IPS-20b (cell line): ENCODE data around the gene HBM.
"Not testable (repeated sequence)": the region's sequence is repeated elsewhere in the genome, so short reads cannot be mapped to it uniquely, and the experiment has no call there.

Experiments used
- H3K27ac ChIP-seq: one replicate; pipeline ENCODE4 v1.5.1; 2013; ENCODE audit warnings: low read length
- H3K27me3 ChIP-seq: 2 replicates; pipeline ENCODE4 v1.6.1; 2013; ENCODE audit warnings: mild to moderate bottlenecking, low read length, inconsistent platforms; ENCODE audit not compliant: insufficient read depth
- H3K36me3 ChIP-seq: 2 replicates; pipeline ENCODE4 v1.6.1; 2013; ENCODE audit warnings: low read depth, mild to moderate bottlenecking, inconsistent platforms, low read length, moderate library complexity; ENCODE audit not compliant: insufficient read depth
- H3K4me1 ChIP-seq: 2 replicates; pipeline ENCODE4 v1.6.1; 2013; ENCODE audit warnings: mild to moderate bottlenecking, control low read depth, inconsistent platforms, low read length, moderate library complexity; ENCODE audit not compliant: insufficient read depth
- H3K4me3 ChIP-seq: 2 replicates; pipeline ENCODE4 v1.5.1; 2013; ENCODE audit warnings: mild to moderate bottlenecking, low read length, inconsistent platforms
- H3K9ac ChIP-seq: 2 replicates; pipeline ENCODE4 v1.6.1; 2013; ENCODE audit warnings: low read depth, mild to moderate bottlenecking, inconsistent platforms, low read length, moderate library complexity
- H3K9me3 ChIP-seq: 2 replicates; pipeline ENCODE4 v1.6.1; 2013; ENCODE audit warnings: mild to moderate bottlenecking, low read depth, low read length, inconsistent platforms; ENCODE audit not compliant: insufficient read depth

Gene HBM

DNA sequence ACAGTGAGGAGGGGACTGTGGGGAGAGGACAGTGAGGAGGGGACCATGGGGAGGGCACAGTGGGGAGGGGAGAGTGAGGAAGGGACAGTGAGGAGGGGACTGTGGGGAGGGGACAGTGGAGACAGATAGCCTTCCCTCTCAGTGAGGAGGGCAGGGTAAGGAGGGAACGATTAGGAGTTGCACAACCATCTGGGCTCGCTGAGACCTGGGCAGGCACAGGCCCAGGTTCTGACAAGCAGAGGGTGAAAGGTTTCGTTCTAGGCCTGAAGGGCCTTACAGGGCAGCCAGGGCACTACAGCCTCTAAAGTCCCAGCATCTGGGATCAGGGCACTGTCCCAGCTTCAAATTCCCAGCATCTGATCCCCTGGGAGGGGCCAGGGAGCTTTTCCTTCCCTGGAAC lies 2.1 kb upstream of the HBM start:
- H3K9me3 ChIP-seq, H3K9ac ChIP-seq, H3K4me1 ChIP-seq, H3K27ac ChIP-seq, H3K36me3 ChIP-seq, H3K4me3 ChIP-seq: not testable (repeated sequence)
- peaks cover 71% of the 10 kb centered on the region for H3K27me3 ChIP-seq

DNA sequence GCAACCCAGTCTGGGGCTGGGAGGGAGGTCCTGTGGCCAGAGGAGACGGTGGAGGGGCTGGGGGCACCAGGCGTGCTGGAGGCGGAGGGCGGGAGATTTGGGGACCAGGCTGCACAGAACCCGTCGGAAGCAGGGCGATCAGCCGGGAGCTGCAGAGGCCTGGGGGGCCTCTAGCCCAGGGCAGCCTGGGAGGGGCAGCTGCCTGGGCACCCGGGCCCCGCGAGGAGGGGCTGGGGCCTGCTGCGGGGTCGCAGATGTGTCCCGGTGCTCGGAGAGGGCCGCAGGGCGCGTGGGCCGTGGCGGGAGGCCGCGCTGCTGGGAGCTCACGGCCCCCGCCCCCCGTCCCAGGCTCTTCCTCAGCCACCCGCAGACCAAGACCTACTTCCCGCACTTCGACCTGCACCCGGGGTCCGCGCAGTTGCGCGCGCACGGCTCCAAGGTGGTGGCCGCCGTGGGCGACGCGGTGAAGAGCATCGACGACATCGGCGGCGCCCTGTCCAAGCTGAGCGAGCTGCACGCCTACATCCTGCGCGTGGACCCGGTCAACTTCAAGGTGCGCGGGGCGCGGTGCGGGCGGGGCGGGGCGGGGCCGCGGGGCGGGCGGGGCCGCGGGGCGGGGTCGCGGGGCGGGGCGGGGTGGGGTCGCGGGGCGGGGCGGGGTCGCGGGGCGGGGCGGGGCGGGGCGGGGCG lies 1.5 kb upstream of the HBM start:
- peaks cover 72% of the 10 kb centered on the region for H3K27me3 ChIP-seq
- not testable (repeated sequence) for H3K9ac ChIP-seq, H3K36me3 ChIP-seq, H3K9me3 ChIP-seq, H3K27ac ChIP-seq, H3K4me3 ChIP-seq, H3K4me1 ChIP-seq

DNA sequence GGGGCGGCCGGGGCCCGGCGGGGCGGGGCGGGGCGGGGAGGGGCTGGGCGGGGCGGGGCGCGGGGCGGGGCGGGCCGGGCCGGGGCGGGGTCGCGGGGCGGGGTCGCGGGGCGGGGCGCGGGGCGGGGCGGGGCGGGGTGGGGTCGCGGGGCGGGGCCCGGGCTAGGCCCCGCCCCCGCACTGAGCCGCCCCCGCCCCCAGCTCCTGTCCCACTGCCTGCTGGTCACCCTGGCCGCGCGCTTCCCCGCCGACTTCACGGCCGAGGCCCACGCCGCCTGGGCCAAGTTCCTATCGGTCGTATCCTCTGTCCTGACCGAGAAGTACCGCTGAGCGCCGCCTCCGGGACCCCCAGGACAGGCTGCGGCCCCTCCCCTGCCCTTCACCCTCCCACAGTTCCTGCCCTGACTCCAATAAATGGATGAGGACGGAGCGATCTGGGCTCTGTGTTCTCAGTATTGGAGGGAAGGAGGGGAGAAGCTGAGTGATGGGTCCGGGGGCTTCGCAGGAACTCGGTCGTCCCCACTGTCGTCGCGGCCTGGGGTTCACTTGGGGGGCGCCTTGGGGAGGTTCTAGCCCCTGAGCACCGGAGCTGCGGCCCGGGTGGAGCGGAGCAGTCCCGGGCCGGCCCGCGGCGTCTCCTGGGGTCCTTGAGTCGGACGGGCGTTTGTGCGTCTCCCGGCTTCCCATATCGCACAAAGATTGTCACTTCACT lies 795 bp upstream of the HBM start:
- Histone ChIP-seq H3K27ac (no peak overlapping the region), H3K4me1 (peaks cover 8% of the 10 kb centered on the region; the same call in 1 of the 2 replicates), H3K27me3 (peaks cover 72% of the 10 kb centered on the region), H3K36me3 (no peaks in the 10 kb centered on the region), H3K4me3 (peak overlapping the region; percentile 60; the same call in 1 of the 2 replicates), H3K9me3 (no peaks in the 10 kb centered on the region), H3K9ac (no peak overlapping the region)

DNA sequence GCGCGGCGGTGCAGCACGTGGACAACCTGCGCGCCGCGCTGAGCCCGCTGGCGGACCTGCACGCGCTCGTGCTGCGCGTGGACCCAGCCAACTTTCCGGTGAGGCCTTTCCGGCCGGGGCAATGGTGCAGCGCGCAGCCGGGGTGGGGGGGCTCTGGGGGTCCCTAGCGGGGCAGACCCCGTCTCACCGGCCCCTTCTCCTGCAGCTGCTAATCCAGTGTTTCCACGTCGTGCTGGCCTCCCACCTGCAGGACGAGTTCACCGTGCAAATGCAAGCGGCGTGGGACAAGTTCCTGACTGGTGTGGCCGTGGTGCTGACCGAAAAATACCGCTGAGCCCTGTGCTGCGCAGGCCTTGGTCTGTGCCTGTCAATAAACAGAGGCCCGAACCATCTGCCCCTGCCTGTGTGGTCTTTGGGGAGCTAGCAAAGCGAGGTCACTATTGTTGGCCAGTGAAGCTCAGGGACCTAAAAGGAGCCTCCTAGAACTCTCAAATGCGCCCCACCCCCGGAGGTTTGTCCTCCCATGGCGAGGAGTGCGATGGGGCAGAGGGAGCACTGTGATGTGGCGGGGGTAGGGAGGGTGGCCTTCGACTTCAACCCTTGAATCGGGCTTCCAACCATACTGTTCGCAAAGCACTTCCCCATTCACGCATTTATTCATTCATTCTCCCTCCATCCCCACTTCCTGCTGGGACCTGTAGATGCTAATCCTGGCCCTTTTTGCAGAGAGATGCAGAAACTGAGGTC lies 770 bp downstream of the HBM start:
- Histone ChIP-seq H3K36me3 (no peaks in the 10 kb centered on the region), H3K9ac (no peak overlapping the region), H3K4me3 (peak overlapping the region; percentile 33; the same call in 1 of the 2 replicates), H3K27me3 (peaks cover 82% of the 10 kb centered on the region), H3K9me3 (no peaks in the 10 kb centered on the region), H3K27ac (no peak overlapping the region), H3K4me1 (peaks cover 8% of the 10 kb centered on the region; the same call in 1 of the 2 replicates)

DNA sequence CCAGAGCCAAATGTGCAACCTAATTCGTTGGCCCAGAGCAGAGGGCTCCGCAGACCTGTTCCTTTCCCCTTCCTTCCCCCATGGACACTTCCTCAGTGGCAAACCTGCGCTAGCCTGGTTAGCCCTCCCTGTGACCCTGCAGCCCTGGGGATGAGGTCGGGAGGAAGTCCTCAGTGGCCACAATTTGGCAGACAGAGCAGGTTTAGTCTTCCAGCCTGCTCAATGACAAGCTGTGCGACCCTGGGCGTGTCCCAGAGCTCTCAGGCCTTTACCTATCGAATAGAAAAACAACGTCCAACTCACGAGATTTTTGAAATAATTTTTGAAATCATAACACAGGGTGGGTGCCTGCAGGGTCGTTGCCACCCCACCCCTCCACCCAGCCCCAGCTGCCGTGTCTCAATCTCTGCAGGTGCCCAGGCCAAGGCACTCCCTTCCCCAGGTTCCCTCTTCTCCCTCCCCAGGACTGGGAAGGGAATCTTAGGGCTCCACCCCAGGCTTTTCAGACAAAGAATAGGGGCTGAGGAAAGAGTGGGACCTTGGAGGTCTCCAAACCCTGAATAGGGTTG lies 1.4 kb downstream of the HBM start:
- Histone ChIP-seq H3K9me3 (no peaks in the 10 kb centered on the region), H3K9ac (no peak overlapping the region), H3K4me1 (peaks cover 8% of the 10 kb centered on the region; the same call in 1 of the 2 replicates), H3K36me3 (no peaks in the 10 kb centered on the region), H3K27ac (no peak overlapping the region), H3K4me3 (peak overlapping the region; percentile 33; the same call in 1 of the 2 replicates), H3K27me3 (peaks cover 87% of the 10 kb centered on the region)

- peaks cover 81% of the 10 kb centered on the region for H3K27me3 ChIP-seq
Measured at GRCh38 chr16:168424-168823, 2.6 kb downstream of the HBM start.

DNA sequence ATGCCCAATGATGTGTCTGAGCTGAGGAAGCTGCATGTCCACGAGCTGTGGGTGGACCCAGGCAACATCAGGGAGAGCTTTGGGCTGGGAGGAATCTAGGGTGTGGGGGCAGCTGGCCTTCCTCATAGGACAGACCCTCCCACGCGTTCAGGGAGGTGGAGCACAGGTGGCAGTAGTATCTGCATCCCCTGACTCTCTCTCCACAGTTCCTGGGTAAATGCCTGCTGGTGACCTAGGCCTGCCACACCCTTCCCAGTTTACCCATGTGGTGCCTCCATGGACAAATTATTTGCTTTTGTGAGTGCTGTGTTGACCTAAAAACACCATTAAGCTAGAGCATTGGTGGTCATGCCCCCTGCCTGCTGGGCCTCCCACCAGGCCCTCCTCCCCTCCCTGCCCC lies 3.2 kb downstream of the HBM start:
- peaks cover 8% of the 10 kb centered on the region; the same call in 1 of the 2 replicates for H3K4me1 ChIP-seq
- H3K36me3 ChIP-seq, result no peaks in the 10 kb centered on the region
- no peaks in the 10 kb centered on the region for H3K9me3 ChIP-seq
- peaks cover 83% of the 10 kb centered on the region for H3K27me3 ChIP-seq
- H3K4me3 ChIP-seq, result no peak overlapping the region
- H3K27ac ChIP-seq, result no peak overlapping the region
- H3K9ac ChIP-seq, result no peak overlapping the region

More at GRCh38 chr16:168424-168823, 2.6 kb downstream of the HBM start:
- Histone ChIP-seq H3K4me1 (peaks cover 8% of the 10 kb centered on the region; the same call in 1 of the 2 replicates), H3K36me3 (no peaks in the 10 kb centered on the region), H3K9me3 (no peaks in the 10 kb centered on the region), H3K4me3 (no peak overlapping the region), H3K9ac (no peak overlapping the region), H3K27ac (no peak overlapping the region)

- H3K27ac ChIP-seq, H3K36me3 ChIP-seq, H3K9me3 ChIP-seq, H3K4me3 ChIP-seq, H3K9ac ChIP-seq, H3K4me1 ChIP-seq: not testable (repeated sequence)
- H3K27me3 ChIP-seq, result peaks cover 91% of the 10 kb centered on the region
Measured at GRCh38 chr16:170088-170507, 4.3 kb downstream of the HBM start.

DNA sequence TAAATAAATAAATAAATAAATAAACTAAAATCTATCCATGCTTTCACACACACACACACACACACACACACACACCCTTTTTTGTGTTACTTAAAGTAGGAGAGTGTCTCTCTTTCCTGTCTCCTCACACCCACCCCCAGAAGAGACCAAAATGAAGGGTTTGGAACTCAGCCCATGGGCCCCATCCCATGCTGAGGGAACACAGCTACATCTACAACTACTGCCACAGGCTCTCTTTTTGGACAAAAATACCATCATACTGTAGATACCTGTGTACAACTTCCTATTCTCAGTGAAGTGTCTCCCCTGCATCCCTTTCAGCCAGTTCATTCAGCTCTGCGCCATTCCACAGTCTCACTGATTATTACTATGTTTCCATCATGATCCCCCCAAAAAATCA lies 5.0 kb downstream of the HBM start:
- Histone ChIP-seq H3K4me3 (no peak overlapping the region), H3K27ac (no peak overlapping the region), H3K9ac (no peak overlapping the region), H3K4me1 (peaks cover 4% of the 10 kb centered on the region; the same call in 1 of the 2 replicates), H3K27me3 (peaks cover 91% of the 10 kb centered on the region), H3K36me3 (no peaks in the 10 kb centered on the region), H3K9me3 (no peaks in the 10 kb centered on the region)

DNA sequence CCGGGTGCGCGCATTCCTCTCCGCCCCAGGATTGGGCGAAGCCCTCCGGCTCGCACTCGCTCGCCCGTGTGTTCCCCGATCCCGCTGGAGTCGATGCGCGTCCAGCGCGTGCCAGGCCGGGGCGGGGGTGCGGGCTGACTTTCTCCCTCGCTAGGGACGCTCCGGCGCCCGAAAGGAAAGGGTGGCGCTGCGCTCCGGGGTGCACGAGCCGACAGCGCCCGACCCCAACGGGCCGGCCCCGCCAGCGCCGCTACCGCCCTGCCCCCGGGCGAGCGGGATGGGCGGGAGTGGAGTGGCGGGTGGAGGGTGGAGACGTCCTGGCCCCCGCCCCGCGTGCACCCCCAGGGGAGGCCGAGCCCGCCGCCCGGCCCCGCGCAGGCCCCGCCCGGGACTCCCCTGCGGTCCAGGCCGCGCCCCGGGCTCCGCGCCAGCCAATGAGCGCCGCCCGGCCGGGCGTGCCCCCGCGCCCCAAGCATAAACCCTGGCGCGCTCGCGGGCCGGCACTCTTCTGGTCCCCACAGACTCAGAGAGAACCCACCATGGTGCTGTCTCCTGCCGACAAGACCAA lies 6.7 kb downstream of the HBM start, which contains the start of gene HBA2:
TSS of gene HBA2 (plus strand) at position 503 of the 568 bp plus-strand sequence. CDS start at position 540, 37 bp downstream.
- H3K36me3 ChIP-seq, H3K27ac ChIP-seq, H3K4me1 ChIP-seq, H3K4me3 ChIP-seq, H3K9ac ChIP-seq, H3K9me3 ChIP-seq: not testable (repeated sequence)
- peaks cover 88% of the 10 kb centered on the region for H3K27me3 ChIP-seq

DNA sequence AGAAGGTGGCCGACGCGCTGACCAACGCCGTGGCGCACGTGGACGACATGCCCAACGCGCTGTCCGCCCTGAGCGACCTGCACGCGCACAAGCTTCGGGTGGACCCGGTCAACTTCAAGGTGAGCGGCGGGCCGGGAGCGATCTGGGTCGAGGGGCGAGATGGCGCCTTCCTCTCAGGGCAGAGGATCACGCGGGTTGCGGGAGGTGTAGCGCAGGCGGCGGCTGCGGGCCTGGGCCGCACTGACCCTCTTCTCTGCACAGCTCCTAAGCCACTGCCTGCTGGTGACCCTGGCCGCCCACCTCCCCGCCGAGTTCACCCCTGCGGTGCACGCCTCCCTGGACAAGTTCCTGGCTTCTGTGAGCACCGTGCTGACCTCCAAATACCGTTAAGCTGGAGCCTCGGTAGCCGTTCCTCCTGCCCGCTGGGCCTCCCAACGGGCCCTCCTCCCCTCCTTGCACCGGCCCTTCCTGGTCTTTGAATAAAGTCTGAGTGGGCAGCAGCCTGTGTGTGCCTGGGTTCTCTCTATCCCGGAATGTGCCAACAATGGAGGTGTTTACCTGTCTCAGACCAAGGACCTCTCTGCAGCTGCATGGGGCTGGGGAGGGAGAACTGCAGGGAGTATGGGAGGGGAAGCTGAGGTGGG lies 7.6 kb downstream of the HBM start:
- H3K27me3 ChIP-seq, result peaks cover 88% of the 10 kb centered on the region
- not testable (repeated sequence) for H3K36me3 ChIP-seq, H3K4me1 ChIP-seq, H3K9ac ChIP-seq, H3K27ac ChIP-seq, H3K9me3 ChIP-seq, H3K4me3 ChIP-seq
